ENCODE measurements around the gene FAM124A. TPM values are rescaled to one million over a fixed set of nuclear protein-coding genes. Genes with fewer than 3 reads are reported as not detected.

FAM124A gene
- total and polyA plus RNA-seq, 2 experiments from 2014 or later: 37.7 to 109 TPM

- TF ChIP-seq, protein P1, sequence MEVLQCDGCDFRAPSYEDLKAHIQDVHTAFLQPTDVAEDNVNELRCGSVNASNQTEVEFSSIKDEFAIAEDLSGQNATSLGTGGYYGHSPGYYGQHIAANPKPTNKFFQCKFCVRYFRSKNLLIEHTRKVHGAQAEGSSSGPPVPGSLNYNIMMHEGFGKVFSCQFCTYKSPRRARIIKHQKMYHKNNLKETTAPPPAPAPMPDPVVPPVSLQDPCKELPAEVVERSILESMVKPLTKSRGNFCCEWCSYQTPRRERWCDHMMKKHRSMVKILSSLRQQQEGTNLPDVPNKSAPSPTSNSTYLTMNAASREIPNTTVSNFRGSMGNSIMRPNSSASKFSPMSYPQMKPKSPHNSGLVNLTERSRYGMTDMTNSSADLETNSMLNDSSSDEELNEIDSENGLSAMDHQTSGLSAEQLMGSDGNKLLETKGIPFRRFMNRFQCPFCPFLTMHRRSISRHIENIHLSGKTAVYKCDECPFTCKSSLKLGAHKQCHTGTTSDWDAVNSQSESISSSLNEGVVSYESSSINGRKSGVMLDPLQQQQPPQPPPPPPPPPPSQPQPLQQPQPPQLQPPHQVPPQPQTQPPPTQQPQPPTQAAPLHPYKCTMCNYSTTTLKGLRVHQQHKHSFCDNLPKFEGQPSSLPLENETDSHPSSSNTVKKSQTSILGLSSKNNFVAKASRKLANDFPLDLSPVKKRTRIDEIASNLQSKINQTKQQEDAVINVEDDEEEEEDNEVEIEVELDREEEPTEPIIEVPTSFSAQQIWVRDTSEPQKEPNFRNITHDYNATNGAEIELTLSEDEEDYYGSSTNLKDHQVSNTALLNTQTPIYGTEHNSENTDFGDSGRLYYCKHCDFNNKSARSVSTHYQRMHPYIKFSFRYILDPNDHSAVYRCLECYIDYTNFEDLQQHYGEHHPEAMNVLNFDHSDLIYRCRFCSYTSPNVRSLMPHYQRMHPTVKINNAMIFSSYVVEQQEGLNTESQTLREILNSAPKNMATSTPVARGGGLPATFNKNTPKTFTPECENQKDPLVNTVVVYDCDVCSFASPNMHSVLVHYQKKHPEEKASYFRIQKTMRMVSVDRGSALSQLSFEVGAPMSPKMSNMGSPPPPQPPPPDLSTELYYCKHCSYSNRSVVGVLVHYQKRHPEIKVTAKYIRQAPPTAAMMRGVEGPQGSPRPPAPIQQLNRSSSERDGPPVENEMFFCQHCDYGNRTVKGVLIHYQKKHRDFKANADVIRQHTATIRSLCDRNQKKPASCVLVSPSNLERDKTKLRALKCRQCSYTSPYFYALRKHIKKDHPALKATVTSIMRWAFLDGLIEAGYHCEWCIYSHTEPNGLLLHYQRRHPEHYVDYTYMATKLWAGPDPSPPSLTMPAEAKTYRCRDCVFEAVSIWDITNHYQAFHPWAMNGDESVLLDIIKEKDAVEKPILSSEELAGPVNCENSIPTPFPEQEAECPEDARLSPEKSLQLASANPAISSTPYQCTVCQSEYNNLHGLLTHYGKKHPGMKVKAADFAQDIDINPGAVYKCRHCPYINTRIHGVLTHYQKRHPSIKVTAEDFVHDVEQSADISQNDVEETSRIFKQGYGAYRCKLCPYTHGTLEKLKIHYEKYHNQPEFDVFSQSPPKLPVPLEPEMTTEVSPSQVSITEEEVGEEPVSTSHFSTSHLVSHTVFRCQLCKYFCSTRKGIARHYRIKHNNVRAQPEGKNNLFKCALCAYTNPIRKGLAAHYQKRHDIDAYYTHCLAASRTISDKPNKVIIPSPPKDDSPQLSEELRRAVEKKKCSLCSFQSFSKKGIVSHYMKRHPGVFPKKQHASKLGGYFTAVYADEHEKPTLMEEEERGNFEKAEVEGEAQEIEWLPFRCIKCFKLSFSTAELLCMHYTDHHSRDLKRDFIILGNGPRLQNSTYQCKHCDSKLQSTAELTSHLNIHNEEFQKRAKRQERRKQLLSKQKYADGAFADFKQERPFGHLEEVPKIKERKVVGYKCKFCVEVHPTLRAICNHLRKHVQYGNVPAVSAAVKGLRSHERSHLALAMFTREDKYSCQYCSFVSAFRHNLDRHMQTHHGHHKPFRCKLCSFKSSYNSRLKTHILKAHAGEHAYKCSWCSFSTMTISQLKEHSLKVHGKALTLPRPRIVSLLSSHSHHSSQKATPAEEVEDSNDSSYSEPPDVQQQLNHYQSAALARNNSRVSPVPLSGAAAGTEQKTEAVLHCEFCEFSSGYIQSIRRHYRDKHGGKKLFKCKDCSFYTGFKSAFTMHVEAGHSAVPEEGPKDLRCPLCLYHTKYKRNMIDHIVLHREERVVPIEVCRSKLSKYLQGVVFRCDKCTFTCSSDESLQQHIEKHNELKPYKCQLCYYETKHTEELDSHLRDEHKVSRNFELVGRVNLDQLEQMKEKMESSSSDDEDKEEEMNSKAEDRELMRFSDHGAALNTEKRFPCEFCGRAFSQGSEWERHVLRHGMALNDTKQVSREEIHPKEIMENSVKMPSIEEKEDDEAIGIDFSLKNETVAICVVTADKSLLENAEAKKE (CRISPR knock-in tag; IDR thresholded peaks at IDR 0.05): no peak
- TF ChIP-seq POLR2AphosphoS5 (IDR thresholded peaks at IDR 0.05; ENCODE audit: low read depth) (no peak), EZH2 (IDR thresholded peaks at IDR 0.05; ENCODE audit: low read depth, unreplicated experiment) (no peak), JUNB (IDR thresholded peaks at IDR 0.05; ENCODE audit: unreplicated experiment) (no peak), ZNF331 (CRISPR knock-in tag; IDR thresholded peaks at IDR 0.05; ENCODE audit: low read depth) (no peak), STAT1 (IDR thresholded peaks at IDR 0.05; ENCODE audit: unreplicated experiment) (no peak), NANOG (IDR thresholded peaks at IDR 0.05; ENCODE audit: borderline replicate concordance) (no peak), CREB1 (CRISPR knock-in tag; IDR thresholded peaks at IDR 0.05; ENCODE audit: low read depth) (no peak), ZNF114 (CRISPR knock-in tag; IDR thresholded peaks at IDR 0.05) (no peak)
- TF ChIP-seq, protein P2, sequence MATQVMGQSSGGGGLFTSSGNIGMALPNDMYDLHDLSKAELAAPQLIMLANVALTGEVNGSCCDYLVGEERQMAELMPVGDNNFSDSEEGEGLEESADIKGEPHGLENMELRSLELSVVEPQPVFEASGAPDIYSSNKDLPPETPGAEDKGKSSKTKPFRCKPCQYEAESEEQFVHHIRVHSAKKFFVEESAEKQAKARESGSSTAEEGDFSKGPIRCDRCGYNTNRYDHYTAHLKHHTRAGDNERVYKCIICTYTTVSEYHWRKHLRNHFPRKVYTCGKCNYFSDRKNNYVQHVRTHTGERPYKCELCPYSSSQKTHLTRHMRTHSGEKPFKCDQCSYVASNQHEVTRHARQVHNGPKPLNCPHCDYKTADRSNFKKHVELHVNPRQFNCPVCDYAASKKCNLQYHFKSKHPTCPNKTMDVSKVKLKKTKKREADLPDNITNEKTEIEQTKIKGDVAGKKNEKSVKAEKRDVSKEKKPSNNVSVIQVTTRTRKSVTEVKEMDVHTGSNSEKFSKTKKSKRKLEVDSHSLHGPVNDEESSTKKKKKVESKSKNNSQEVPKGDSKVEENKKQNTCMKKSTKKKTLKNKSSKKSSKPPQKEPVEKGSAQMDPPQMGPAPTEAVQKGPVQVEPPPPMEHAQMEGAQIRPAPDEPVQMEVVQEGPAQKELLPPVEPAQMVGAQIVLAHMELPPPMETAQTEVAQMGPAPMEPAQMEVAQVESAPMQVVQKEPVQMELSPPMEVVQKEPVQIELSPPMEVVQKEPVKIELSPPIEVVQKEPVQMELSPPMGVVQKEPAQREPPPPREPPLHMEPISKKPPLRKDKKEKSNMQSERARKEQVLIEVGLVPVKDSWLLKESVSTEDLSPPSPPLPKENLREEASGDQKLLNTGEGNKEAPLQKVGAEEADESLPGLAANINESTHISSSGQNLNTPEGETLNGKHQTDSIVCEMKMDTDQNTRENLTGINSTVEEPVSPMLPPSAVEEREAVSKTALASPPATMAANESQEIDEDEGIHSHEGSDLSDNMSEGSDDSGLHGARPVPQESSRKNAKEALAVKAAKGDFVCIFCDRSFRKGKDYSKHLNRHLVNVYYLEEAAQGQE (IDR thresholded peaks at IDR 0.05; ENCODE audit: unreplicated experiment): no peak
- TF ChIP-seq, protein P3, sequence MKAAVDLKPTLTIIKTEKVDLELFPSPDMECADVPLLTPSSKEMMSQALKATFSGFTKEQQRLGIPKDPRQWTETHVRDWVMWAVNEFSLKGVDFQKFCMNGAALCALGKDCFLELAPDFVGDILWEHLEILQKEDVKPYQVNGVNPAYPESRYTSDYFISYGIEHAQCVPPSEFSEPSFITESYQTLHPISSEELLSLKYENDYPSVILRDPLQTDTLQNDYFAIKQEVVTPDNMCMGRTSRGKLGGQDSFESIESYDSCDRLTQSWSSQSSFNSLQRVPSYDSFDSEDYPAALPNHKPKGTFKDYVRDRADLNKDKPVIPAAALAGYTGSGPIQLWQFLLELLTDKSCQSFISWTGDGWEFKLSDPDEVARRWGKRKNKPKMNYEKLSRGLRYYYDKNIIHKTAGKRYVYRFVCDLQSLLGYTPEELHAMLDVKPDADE (IDR thresholded peaks at IDR 0.05): no peak
Measured at GRCh38 chr13:51237386-51237785, 15.2 kb downstream of the FAM124A start (continued).
